ENCODE data around the gene KCTD13. TPM values are rescaled to one million over a fixed set of nuclear protein-coding genes. Genes with fewer than 3 reads are reported as not detected.

Gene KCTD13
- total RNA-seq, 4 donors from 2014 or later: 40.3 to 110 (median 57.4) TPM

GRCh38 chr16:29881050-29881449 lies 45.0 kb downstream of the KCTD13 start:
- WGBS, 2 donors (ENCODE audit: low coverage in 1 of 2): 91 to 100% methylated on average over 1 to 3 of the region's 3 CpGs
- Histone ChIP-seq H3K27me3 (peaks cover 32% of the 10 kb centered on the region), H3K4me1 (peaks cover 0 to 12% (median 4%) of the 10 kb centered on the region in 4 donors), H3K4me3 (no peak overlapping the region), H3K36me3 (no peaks in the 10 kb centered on the region), H3K27ac (no peak overlapping the region), H3K9me3 (no peaks in the 10 kb centered on the region)
- in situ Hi-C loops (cut with MboI; ENCODE audit: low pct_ligation_motif_present in 1 of 4, low pct_unique_long_range_greater_than_20kb in 1 of 4, low sequenced_read_pairs in 3 of 4) (loop anchor here in 1 of 4 donors (25.0 kb wide), 1 partner anchor 156 kb away; the partner anchor contains the start of gene TLCD3B), intact Hi-C loops (cut with DNase I; ENCODE audit: low total_unique reads) (no loop called here)
- TF ChIP-seq POLR2AphosphoS5 (IDR thresholded peaks at IDR 0.05) (no peak), POLR2A (IDR thresholded peaks at IDR 0.05) (no peak), EP300 (IDR thresholded peaks at IDR 0.05; ENCODE audit: low read depth) (no peak)
- TF ChIP-seq, protein P1, sequence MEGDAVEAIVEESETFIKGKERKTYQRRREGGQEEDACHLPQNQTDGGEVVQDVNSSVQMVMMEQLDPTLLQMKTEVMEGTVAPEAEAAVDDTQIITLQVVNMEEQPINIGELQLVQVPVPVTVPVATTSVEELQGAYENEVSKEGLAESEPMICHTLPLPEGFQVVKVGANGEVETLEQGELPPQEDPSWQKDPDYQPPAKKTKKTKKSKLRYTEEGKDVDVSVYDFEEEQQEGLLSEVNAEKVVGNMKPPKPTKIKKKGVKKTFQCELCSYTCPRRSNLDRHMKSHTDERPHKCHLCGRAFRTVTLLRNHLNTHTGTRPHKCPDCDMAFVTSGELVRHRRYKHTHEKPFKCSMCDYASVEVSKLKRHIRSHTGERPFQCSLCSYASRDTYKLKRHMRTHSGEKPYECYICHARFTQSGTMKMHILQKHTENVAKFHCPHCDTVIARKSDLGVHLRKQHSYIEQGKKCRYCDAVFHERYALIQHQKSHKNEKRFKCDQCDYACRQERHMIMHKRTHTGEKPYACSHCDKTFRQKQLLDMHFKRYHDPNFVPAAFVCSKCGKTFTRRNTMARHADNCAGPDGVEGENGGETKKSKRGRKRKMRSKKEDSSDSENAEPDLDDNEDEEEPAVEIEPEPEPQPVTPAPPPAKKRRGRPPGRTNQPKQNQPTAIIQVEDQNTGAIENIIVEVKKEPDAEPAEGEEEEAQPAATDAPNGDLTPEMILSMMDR (IDR thresholded peaks at IDR 0.05): no peak
- DNase-seq: no peak

DNA sequence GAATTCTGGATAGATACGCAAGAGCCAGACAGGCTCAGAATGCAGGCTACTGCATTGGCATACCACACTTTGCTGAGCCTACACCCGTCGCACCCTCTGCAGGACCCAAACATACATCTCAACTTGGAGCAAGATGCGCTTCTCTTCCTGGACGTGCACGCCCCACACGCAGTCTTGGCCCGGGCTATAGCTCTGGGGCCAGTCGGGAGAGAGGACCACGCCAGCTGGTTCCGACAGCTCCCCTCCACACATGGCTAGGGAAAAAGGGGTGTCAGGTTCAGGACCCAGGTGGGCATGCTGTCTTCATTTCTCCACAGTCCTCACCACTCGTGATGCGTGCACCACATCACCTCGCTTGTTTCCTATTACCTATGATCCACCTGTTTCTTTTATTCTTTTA lies 47.9 kb downstream of the KCTD13 start:
- 92% methylated on average over 14 of the region's 14 CpGs; no CpG with 5 or more reads in 1 of the 2 donors for WGBS, 2 donors (ENCODE audit: low coverage in 1 of 2)
- Histone ChIP-seq H3K4me1 (peaks cover 0 to 12% (median 4%) of the 10 kb centered on the region in 4 donors), H3K27me3 (peaks cover 36% of the 10 kb centered on the region), H3K36me3 (no peaks in the 10 kb centered on the region), H3K4me3 (no peak overlapping the region), H3K9me3 (no peaks in the 10 kb centered on the region), H3K27ac (no peak overlapping the region)
- TF ChIP-seq POLR2A (IDR thresholded peaks at IDR 0.05) (no peak), EP300 (IDR thresholded peaks at IDR 0.05; ENCODE audit: low read depth) (no peak), POLR2AphosphoS5 (IDR thresholded peaks at IDR 0.05) (no peak)
- TF ChIP-seq, protein P1 (IDR thresholded peaks at IDR 0.05): no peak
- intact Hi-C loops (cut with DNase I; ENCODE audit: low total_unique reads) (no loop called here), in situ Hi-C loops (cut with MboI; ENCODE audit: low pct_ligation_motif_present in 1 of 4, low pct_unique_long_range_greater_than_20kb in 1 of 4, low sequenced_read_pairs in 3 of 4) (loop anchor here in 1 of 4 donors (25.0 kb wide), 1 partner anchor 159 kb away; the partner anchor contains the start of gene TLCD3B)
- DNase-seq: no peak

DNA sequence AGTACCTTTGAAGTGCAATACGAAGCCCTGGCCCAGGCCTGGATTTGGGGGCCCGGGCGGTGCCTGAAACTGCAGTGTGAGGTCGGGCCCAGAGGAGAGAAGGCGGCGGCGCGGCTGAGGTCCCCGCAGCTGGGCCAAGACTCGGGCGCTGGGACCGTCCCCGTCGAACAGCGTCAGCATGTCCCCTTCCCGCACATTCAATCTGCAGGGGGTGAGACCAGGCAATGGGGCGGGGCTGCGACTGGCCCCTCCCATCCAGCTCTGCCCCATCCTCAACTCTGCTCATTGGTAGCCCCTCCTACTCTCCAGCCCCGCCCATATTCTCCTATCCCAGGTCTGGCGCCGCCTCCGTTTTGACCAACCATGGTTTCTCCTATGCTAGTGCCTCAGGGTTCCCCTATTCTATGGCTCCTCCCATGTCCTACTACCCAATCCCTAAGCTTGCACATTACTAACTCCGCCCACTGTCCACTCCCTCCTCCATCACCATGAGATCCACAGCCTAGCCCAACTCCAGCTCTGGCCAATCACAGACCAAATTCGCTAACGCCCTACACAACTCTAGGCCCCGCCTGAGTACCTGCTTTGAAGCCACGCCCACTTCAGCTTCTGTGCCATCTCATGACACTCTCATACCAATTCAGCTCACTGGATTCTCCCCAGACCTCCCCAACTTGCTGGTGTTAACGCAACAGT lies 48.6 kb downstream of the KCTD13 start:
- intact Hi-C loops (cut with DNase I; ENCODE audit: low total_unique reads): no loop called here
- Histone ChIP-seq H3K4me3 (no peak overlapping the region), H3K27me3 (peaks cover 36% of the 10 kb centered on the region), H3K9me3 (no peaks in the 10 kb centered on the region), H3K27ac (no peak overlapping the region), H3K4me1 (peaks cover 0 to 12% (median 4%) of the 10 kb centered on the region in 4 donors), H3K36me3 (no peaks in the 10 kb centered on the region)
- WGBS, 2 donors (ENCODE audit: low coverage in 1 of 2): 29% methylated on average over 28 of the region's 28 CpGs; no CpG with 5 or more reads in 1 of the 2 donors
- in situ Hi-C loops (cut with MboI; ENCODE audit: low pct_ligation_motif_present in 1 of 4, low pct_unique_long_range_greater_than_20kb in 1 of 4, low sequenced_read_pairs in 3 of 4): loop anchor here in 1 of 4 donors (25.0 kb wide), 1 partner anchor 160 kb away; the partner anchor contains the start of gene TLCD3B
- TF ChIP-seq EP300 (IDR thresholded peaks at IDR 0.05; ENCODE audit: low read depth): no peak
- TF ChIP-seq POLR2AphosphoS5 (IDR thresholded peaks at IDR 0.05): no peak
- TF ChIP-seq POLR2A (IDR thresholded peaks at IDR 0.05): no peak
- TF ChIP-seq, protein P1 (IDR thresholded peaks at IDR 0.05): no peak
- DNase-seq: no peak

DNA sequence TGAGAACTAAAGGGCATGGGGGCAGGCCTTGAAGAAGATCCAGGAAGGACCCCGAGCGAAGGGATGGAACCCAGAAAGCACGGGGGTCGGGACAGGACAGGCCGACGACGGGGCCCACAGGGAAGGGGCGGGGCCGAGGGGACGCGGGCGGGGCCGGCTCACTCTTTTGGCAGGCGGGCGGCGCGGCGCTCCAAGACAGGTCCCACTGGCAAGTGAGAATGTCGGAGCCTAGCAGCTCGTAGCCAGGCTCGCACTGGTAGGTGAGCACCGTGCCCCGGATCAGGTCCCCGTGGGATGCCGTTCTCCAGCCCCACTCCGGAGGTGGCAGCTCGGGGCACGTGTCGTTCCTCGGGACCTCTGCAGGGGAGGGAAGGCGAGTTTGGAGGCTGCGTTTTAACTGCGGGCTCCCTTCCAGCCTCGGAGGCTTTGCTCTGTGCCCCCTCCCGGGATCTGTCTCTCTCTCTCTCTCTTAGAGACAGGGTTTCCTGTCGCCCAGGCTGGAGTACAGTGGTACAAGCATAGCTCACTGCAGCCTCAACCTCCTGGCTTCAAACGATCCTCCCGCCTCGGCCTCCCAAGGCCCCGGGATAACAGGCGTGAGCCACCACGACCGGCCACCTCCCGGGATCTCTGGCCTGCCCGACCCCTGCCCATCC lies 49.3 kb downstream of the KCTD13 start:
- intact Hi-C loops (cut with DNase I; ENCODE audit: low total_unique reads) (no loop called here), in situ Hi-C loops (cut with MboI; ENCODE audit: low pct_ligation_motif_present in 1 of 4, low pct_unique_long_range_greater_than_20kb in 1 of 4, low sequenced_read_pairs in 3 of 4) (loop anchor here in 1 of 4 donors (25.0 kb wide), 1 partner anchor 161 kb away; the partner anchor contains the start of gene TLCD3B)
- Histone ChIP-seq H3K27me3 (peaks cover 36% of the 10 kb centered on the region), H3K4me3 (peak overlapping the region in 2 of 4 donors; percentile 2 to 33), H3K4me1 (peaks cover 0 to 12% (median 4%) of the 10 kb centered on the region in 4 donors), H3K9me3 (no peaks in the 10 kb centered on the region), H3K36me3 (no peaks in the 10 kb centered on the region), H3K27ac (no peak overlapping the region)
- 30% methylated on average over 6 to 44 of the region's 45 CpGs for WGBS, 2 donors (ENCODE audit: low coverage in 1 of 2)
- DNase-seq: no peak
- TF ChIP-seq, protein P1 (IDR thresholded peaks at IDR 0.05): no peak
- no peak for TF ChIP-seq EP300 (IDR thresholded peaks at IDR 0.05; ENCODE audit: low read depth)
- TF ChIP-seq POLR2AphosphoS5 (IDR thresholded peaks at IDR 0.05): no peak
